ENCODE measurements around the gene EVA1C.
"Not testable (repeated sequence)": the region's sequence is repeated elsewhere in the genome, so short reads cannot be mapped to it uniquely, and the experiment has no call there.

The EVA1C gene

GRCh38 chr21:32425628-32426027, 13.1 kb downstream of the EVA1C start:
- DNase-seq = no peak

GRCh38 chr21:32426066-32426465, 13.6 kb downstream of the EVA1C start:
- no peak for DNase-seq

- no peak for DNase-seq
These were observed 14.1 kb downstream of the EVA1C start for GRCh38 chr21:32426592-32427051.

- DNase-seq = no peak
These were observed 15.6 kb downstream of the EVA1C start for GRCh38 chr21:32427958-32428623.

GRCh38 chr21:32432982-32433660, 20.6 kb downstream of the EVA1C start:
- DNase-seq = not testable (repeated sequence)

GRCh38 chr21:32437729-32438128, 25.2 kb downstream of the EVA1C start:
- DNase-seq = no peak

GRCh38 chr21:32442566-32443318, 30.2 kb downstream of the EVA1C start:
- DNase-seq = no peak

GRCh38 chr21:32445101-32445500, 32.6 kb downstream of the EVA1C start:
- no peak for DNase-seq

- not testable (repeated sequence) for DNase-seq
These were observed 33.9 kb downstream of the EVA1C start for GRCh38 chr21:32446440-32446839.

GRCh38 chr21:32447224-32447623, 34.7 kb downstream of the EVA1C start:
- DNase-seq = no peak

- no peak for DNase-seq
These were observed 36.5 kb downstream of the EVA1C start for GRCh38 chr21:32448803-32449594.

GRCh38 chr21:32450881-32451701, 38.6 kb downstream of the EVA1C start:
- DNase-seq = not testable (repeated sequence)

GRCh38 chr21:32452191-32452590, 39.7 kb downstream of the EVA1C start:
- not testable (repeated sequence) for DNase-seq

- DNase-seq = no peak
These were observed 40.1 kb downstream of the EVA1C start for GRCh38 chr21:32452641-32453040.

GRCh38 chr21:32455548-32455947, 43.0 kb downstream of the EVA1C start:
- no peak for DNase-seq

GRCh38 chr21:32456497-32456918, 44.0 kb downstream of the EVA1C start:
- DNase-seq = no peak

- DNase-seq = no peak
These were observed 44.9 kb downstream of the EVA1C start for GRCh38 chr21:32457360-32457840.

GRCh38 chr21:32457962-32458361, 45.5 kb downstream of the EVA1C start:
- DNase-seq = no peak

- DNase-seq = no peak
These were observed 47.5 kb downstream of the EVA1C start for GRCh38 chr21:32459972-32460371.

GRCh38 chr21:32461503-32461902, 49.0 kb downstream of the EVA1C start:
- DNase-seq = no peak

- not testable (repeated sequence) for DNase-seq
These were observed 50.1 kb downstream of the EVA1C start for GRCh38 chr21:32462564-32462963.

GRCh38 chr21:32463367-32463766, 50.9 kb downstream of the EVA1C start:
- DNase-seq = no peak
